GM04503 (cell line): ENCODE results near the gene GIPC3.

Source experiments
- DNase-seq: peaks from one replicate; pipeline ENCODE4 v3.0.0-alpha.2; 2012; ENCODE audit warnings: low read depth

GIPC3 gene

GRCh38 chr19:3638208-3639193, 53.2 kb downstream of the GIPC3 start:
- no peak for DNase-seq

GRCh38 chr19:3639479-3639878, 54.2 kb downstream of the GIPC3 start:
- no peak for DNase-seq

- no peak for DNase-seq
Measured at GRCh38 chr19:3641515-3642269, 56.4 kb downstream of the GIPC3 start.

GRCh38 chr19:3642296-3642695, 57.0 kb downstream of the GIPC3 start:
- DNase-seq, result no peak
